Measurements from ENCODE around the gene PHF23. TPM values are rescaled to one million over a fixed set of nuclear protein-coding genes. Genes with fewer than 3 reads are reported as not detected.
A peak's percentile ranks its signal among the peaks of the same experiment; 100 is the strongest.

Gene PHF23
- total RNA-seq, 1 experiment from 2014 or later: 110 TPM

DNA sequence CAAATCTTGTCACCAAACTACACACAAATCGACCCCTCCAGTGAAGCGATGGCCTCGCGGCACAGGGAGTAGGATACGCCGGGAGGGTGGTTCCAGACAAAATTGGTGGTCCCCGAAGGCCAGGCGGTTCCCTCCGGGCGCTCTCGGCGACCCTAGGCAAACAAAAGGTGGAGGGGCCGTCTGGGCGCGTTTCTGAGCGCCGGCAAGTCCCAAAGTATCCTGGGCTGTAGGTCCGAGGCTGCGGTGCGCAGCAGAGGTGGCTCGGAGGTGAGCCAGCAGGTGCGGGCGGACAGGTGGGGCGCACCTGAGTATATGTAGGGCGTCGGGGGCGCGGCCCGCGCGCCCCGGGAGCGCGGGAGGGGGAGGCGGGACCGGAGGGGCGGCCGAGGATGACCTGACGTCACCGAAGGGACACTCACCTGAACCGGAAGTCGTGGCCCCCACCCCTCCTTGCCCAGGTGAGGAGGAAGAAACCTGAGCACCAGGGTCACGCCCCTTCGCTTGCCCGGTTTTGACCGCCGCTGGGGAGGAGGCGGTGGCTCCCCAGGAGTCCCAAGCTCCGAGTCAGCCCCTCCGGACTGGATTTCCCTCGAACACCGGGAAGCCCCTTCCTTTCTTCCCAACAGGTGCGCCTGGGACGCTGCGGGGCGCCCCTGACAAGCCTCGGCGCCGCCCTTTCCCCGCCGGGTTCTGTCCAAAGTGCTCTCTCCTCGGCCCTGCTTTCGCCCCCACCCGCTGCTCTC is 23.1 kb upstream of the PHF23 start, which contains the start of gene CLDN7:
TSS of gene CLDN7 (minus strand) at position 287 of the 743 bp plus-strand sequence. CDS start 435 bp downstream, outside the sequence.
- H3K36me3 Mint-ChIP-seq (ENCODE audit: insufficient read depth in 1 of 3, low read depth in 3 of 3): peaks cover 3 to 30% (median 27%) of the 10 kb centered on the region in 3 experiments
- peak within 1 kb of the TSS; percentile 76 for H3K4me2 ChIP-seq (ENCODE audit: insufficient read depth, insufficient read length, low read length)
- H3K79me2 ChIP-seq (ENCODE audit: insufficient read depth, low read length): peaks cover 7% of the 10 kb centered on the region; the same call in 1 of the 2 replicates
- H3K23me2 ChIP-seq (ENCODE audit: insufficient read length, low read depth, low read length, poor library complexity, severe bottlenecking): peaks cover 25% of the 10 kb centered on the region
- H3K27me3 ChIP-seq (ENCODE audit: insufficient read depth, low read length): no peaks in the 10 kb centered on the region
- H3K27ac Mint-ChIP-seq: peak within 1 kb of the TSS; percentile 96 to 100 (median 99)
- no peak within 1 kb of the TSS for H3T11ph ChIP-seq (ENCODE audit: low read length)
- H4K8ac ChIP-seq (replicated peaks; ENCODE audit: insufficient read length, low read depth, low read length): peak within 1 kb of the TSS; percentile 25
- H3K4me3 Mint-ChIP-seq: peak within 1 kb of the TSS; percentile 86 to 93
- H3K4me1 ChIP-seq (ENCODE audit: insufficient read depth, low read length): peaks cover 4% of the 10 kb centered on the region; the same call in 1 of the 2 replicates
- H2BK20ac ChIP-seq (ENCODE audit: low read depth, low read length, poor library complexity, severe bottlenecking): no peak within 1 kb of the TSS
- no peaks in the 10 kb centered on the region for H3K9me3 ChIP-seq (ENCODE audit: control insufficient read depth, low read depth, low read length)
- H3K23ac ChIP-seq (ENCODE audit: insufficient read length, low read depth, low read length): no peak within 1 kb of the TSS
- peaks cover 32 to 48% of the 10 kb centered on the region in 2 experiments for H3K4me1 Mint-ChIP-seq
- H3K9me3 Mint-ChIP-seq: peaks cover 0 to 4% of the 10 kb centered on the region in 2 experiments; a peak in 1 of 5 replicates
- H2BK5ac ChIP-seq (ENCODE audit: insufficient read length, low read length): peak within 1 kb of the TSS; percentile 31
- H3K56ac ChIP-seq (ENCODE audit: insufficient read length, low read depth, low read length): no peak within 1 kb of the TSS
- H3K27me3 Mint-ChIP-seq (ENCODE audit: low read depth): peaks cover 2% of the 10 kb centered on the region; the same call in 1 of the 2 replicates
- H3K79me1 ChIP-seq (ENCODE audit: insufficient read depth, low read depth, low read length, poor library complexity, severe bottlenecking): no peaks in the 10 kb centered on the region
- H3K18ac ChIP-seq (ENCODE audit: insufficient read length, low read depth, low read length): peak within 1 kb of the TSS; percentile 98
- peak within 1 kb of the TSS; percentile 95 for H3K9ac ChIP-seq (ENCODE audit: extremely low read depth, insufficient read length, low read length)
- H3K14ac ChIP-seq (ENCODE audit: insufficient read depth, low read length): peak within 1 kb of the TSS; percentile 98
- peak within 1 kb of the TSS; percentile 55 for H3K27ac ChIP-seq (ENCODE audit: insufficient read length, low read depth, low read length)
- no peaks in the 10 kb centered on the region for H4K20me1 ChIP-seq (ENCODE audit: control insufficient read depth, insufficient read depth, insufficient read length)
- peak within 1 kb of the TSS; percentile 91; the same call in 1 of the 2 replicates for H3K4ac ChIP-seq (ENCODE audit: low read depth, low read length)
- peak within 1 kb of the TSS; percentile 39 for H2BK120ac ChIP-seq (ENCODE audit: low read depth, low read length, poor library complexity, severe bottlenecking)
- TF ChIP-seq, protein P1, sequence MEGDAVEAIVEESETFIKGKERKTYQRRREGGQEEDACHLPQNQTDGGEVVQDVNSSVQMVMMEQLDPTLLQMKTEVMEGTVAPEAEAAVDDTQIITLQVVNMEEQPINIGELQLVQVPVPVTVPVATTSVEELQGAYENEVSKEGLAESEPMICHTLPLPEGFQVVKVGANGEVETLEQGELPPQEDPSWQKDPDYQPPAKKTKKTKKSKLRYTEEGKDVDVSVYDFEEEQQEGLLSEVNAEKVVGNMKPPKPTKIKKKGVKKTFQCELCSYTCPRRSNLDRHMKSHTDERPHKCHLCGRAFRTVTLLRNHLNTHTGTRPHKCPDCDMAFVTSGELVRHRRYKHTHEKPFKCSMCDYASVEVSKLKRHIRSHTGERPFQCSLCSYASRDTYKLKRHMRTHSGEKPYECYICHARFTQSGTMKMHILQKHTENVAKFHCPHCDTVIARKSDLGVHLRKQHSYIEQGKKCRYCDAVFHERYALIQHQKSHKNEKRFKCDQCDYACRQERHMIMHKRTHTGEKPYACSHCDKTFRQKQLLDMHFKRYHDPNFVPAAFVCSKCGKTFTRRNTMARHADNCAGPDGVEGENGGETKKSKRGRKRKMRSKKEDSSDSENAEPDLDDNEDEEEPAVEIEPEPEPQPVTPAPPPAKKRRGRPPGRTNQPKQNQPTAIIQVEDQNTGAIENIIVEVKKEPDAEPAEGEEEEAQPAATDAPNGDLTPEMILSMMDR (conservative IDR thresholded peaks at IDR 0.05): peak; percentile 49; the same call in 2 of the 3 replicates
- peak; percentile 99 for DNase-seq
- no peak within 1 kb of the TSS for H2AK5ac ChIP-seq (ENCODE audit: insufficient read length, low read length)
- peak within 1 kb of the TSS; percentile 37 for H4K5ac ChIP-seq (ENCODE audit: insufficient read length, low read depth, low read length)
- no peak within 1 kb of the TSS for H2BK15ac ChIP-seq (ENCODE audit: low read depth, low read length)
- peak within 1 kb of the TSS; percentile 95 for H4K91ac ChIP-seq (ENCODE audit: insufficient read length, low read depth, low read length)
- peak within 1 kb of the TSS; percentile 84 for H2BK12ac ChIP-seq (ENCODE audit: insufficient read length, low read depth, low read length)
- no peak within 1 kb of the TSS for H2AFZ ChIP-seq (ENCODE audit: low read length)
- WGBS (ENCODE audit: extremely low coverage, insufficient read length, low lambda C conversion rate): no CpG with 5 or more reads among the region's 64 CpGs
